IMR-90 (cell line): ENCODE results near the gene AFMID. TPM values are rescaled to one million over a fixed set of nuclear protein-coding genes. Genes with fewer than 3 reads are reported as not detected.
A peak's percentile ranks its signal among the peaks of the same experiment; 100 is the strongest.

ENCODE experiments used
- ATAC-seq: fragments of 200-7000 bp; cut with Tn5 transposase; 2 replicates; pipeline ENCODE4 v1.9.1; 2020; ENCODE audit warnings: low read depth, mild to moderate bottlenecking, moderate library complexity
- BruUV-seq: library from RNA; stranded (reverse); fragments of 400-500 nt; replicated peaks from 2 replicates; lab custom pipeline; 2021; lab: Mats Ljungman, UMichigan
- CTCF ChIA-PET: fragments of 300-600 bp; formaldehyde crosslinking; extraction: SDS; loops from one replicate; lab custom pipeline; 2021; ENCODE audit warnings: antibody characterized with exemption; lab: Yijun Ruan, JAX
- POLR2A ChIA-PET: fragments of 300-600 bp; sonication (Branson Sonifier 250); formaldehyde crosslinking; loops from one replicate; lab custom pipeline; 2022; ENCODE audit warnings: antibody characterized with exemption; ENCODE audit not compliant: unreplicated experiment; lab: Charles Lee
- DNase-seq: peaks from one replicate; pipeline ENCODE4 v3.0.0; 2013
- H2AFZ ChIP-seq: replicated peaks from 2 replicates; pipeline ENCODE3; 2013; ENCODE audit warnings: low read length, mild to moderate bottlenecking; ENCODE audit not compliant: poor library complexity
- H2AK5ac ChIP-seq: 2 replicates; pipeline ENCODE4 v1.6.1; 2013; ENCODE audit warnings: low read depth, low read length, inconsistent platforms
- H2AK9ac ChIP-seq: replicated peaks from 2 replicates; pipeline ENCODE3; 2013; ENCODE audit warnings: mild to moderate bottlenecking, low read depth, low read length, moderate library complexity; ENCODE audit not compliant: poor library complexity
- H2BK120ac ChIP-seq: 2 replicates; pipeline ENCODE4 v1.6.1; 2013; ENCODE audit warnings: low read depth, low read length, inconsistent platforms
- H2BK15ac ChIP-seq: 3 replicates; pipeline ENCODE4 v1.6.1; 2013; ENCODE audit warnings: low read depth, low read length, inconsistent platforms
- H2BK20ac ChIP-seq: 2 replicates; pipeline ENCODE4 v1.6.1; 2013; ENCODE audit warnings: low read depth, mild to moderate bottlenecking, inconsistent platforms, low read length, moderate library complexity
- H2BK5ac ChIP-seq: 2 replicates; pipeline ENCODE4 v1.6.1; 2013; ENCODE audit warnings: mild to moderate bottlenecking, low read depth, low read length, inconsistent platforms; ENCODE audit not compliant: poor library complexity, severe bottlenecking
- H3K14ac ChIP-seq: replicated peaks from 2 replicates; pipeline ENCODE4 v1.6.1; 2013; ENCODE audit warnings: low read depth, low read length, inconsistent platforms
- H3K18ac ChIP-seq: 2 replicates; pipeline ENCODE4 v1.6.1; 2013; ENCODE audit warnings: low read depth, low read length, control low read depth
- H3K23ac ChIP-seq: 2 replicates; pipeline ENCODE4 v1.6.1; 2013; ENCODE audit warnings: low read depth, low read length, inconsistent platforms
- H3K27ac ChIP-seq: 2 replicates; pipeline ENCODE4 v1.5.1; 2013; ENCODE audit warnings: mild to moderate bottlenecking, control low read depth, low read length; ENCODE audit not compliant: insufficient read depth
- H3K27me3 ChIP-seq: 2 replicates; pipeline ENCODE4 v1.6.1; 2013; ENCODE audit warnings: low read length; ENCODE audit not compliant: control insufficient read depth, insufficient read depth
- H3K36me3 ChIP-seq: 2 replicates; pipeline ENCODE4 v1.6.1; 2013; ENCODE audit warnings: low read length, mixed read lengths; ENCODE audit not compliant: control insufficient read depth, insufficient read depth
- H3K4ac ChIP-seq: 2 replicates; pipeline ENCODE4 v1.6.1; 2013; ENCODE audit warnings: low read depth, low read length, inconsistent platforms
- H3K4me1 ChIP-seq: 2 replicates; pipeline ENCODE4 v1.6.1; 2013; ENCODE audit warnings: low read length, mixed read lengths; ENCODE audit not compliant: control insufficient read depth, insufficient read depth
- H3K4me2 ChIP-seq: 2 replicates; pipeline ENCODE4 v1.6.1; 2013; ENCODE audit warnings: low read depth, mild to moderate bottlenecking, control low read depth, low read length, moderate library complexity
- H3K4me3 ChIP-seq: 2 replicates; pipeline ENCODE4 v1.5.1; 2013; ENCODE audit warnings: low read depth, mild to moderate bottlenecking, control low read depth, low read length, moderate library complexity; ENCODE audit not compliant: insufficient read depth
- H3K56ac ChIP-seq: 2 replicates; pipeline ENCODE4 v1.6.1; 2013; ENCODE audit warnings: low read length, inconsistent platforms; ENCODE audit not compliant: insufficient read depth; ENCODE audit errors: extremely low read depth
- H3K79me1 ChIP-seq, 2 experiments: 2 replicates each; pipeline ENCODE4 v1.6.1; 2013; ENCODE audit warnings: low read length in 2 of 2, inconsistent platforms in 1 of 2, low read depth in 1 of 2
- H3K9ac ChIP-seq: 2 replicates; pipeline ENCODE4 v1.6.1; 2013; ENCODE audit warnings: low read depth, low read length, control low read depth
- H3K9me1 ChIP-seq: 2 replicates; pipeline ENCODE4 v1.6.1; 2013; ENCODE audit warnings: low read length, inconsistent platforms; ENCODE audit not compliant: insufficient read depth
- H3K9me3 ChIP-seq: 2 replicates; pipeline ENCODE4 v1.6.1; 2013; ENCODE audit warnings: low read length; ENCODE audit not compliant: control insufficient read depth, insufficient read depth
- H4K20me1 ChIP-seq: 2 replicates; pipeline ENCODE4 v1.6.1; 2013; ENCODE audit warnings: low read length, inconsistent platforms; ENCODE audit not compliant: insufficient read depth
- H4K5ac ChIP-seq: 2 replicates; pipeline ENCODE4 v1.6.1; 2013; ENCODE audit warnings: mild to moderate bottlenecking, low read depth, low read length, control low read depth
- H4K8ac ChIP-seq, 2 experiments: 2 replicates each; pipeline ENCODE4 v1.6.1; 2013; ENCODE audit warnings: low read depth in 2 of 2, low read length in 2 of 2, control low read depth in 1 of 2, inconsistent platforms in 1 of 2
- H4K91ac ChIP-seq: 2 replicates; pipeline ENCODE4 v1.6.1; 2013; ENCODE audit warnings: low read depth, low read length, inconsistent platforms; ENCODE audit not compliant: insufficient read depth
- BHLHE40 ChIP-seq: fragments of 150-350 bp; IDR thresholded peaks from 2 replicates; pipeline ENCODE4 v1.6.1; 2016; ENCODE audit warnings: mild to moderate bottlenecking, low read depth, low read length
- CEBPB ChIP-seq: IDR thresholded peaks from 2 replicates; pipeline ENCODE4 v1.6.1; 2012; ENCODE audit warnings: low read depth, low read length, improper control_type of control experiment
- CHD1 ChIP-seq: IDR thresholded peaks from 2 replicates; pipeline ENCODE4 v1.6.1; 2012; ENCODE audit warnings: low read depth, low read length, improper control_type of control experiment
- CTCF ChIP-seq: conservative IDR thresholded peaks from 2 replicates; pipeline ENCODE4 v1.5.1; 2012; ENCODE audit warnings: mild to moderate bottlenecking, low read depth, low read length, improper control_type of control experiment
- ELK1 ChIP-seq: fragments of 150-350 bp; IDR thresholded peaks from 2 replicates; pipeline ENCODE4 v1.6.1; 2016; ENCODE audit warnings: low read depth, mild to moderate bottlenecking, low read length, moderate library complexity, borderline replicate concordance
- FOS ChIP-seq: fragments of 150-350 bp; IDR thresholded peaks from 2 replicates; pipeline ENCODE4 v1.6.1; 2016; ENCODE audit warnings: low read depth, low read length
- MAFK ChIP-seq: IDR thresholded peaks from 2 replicates; pipeline ENCODE4 v1.6.1; 2012; ENCODE audit warnings: low read depth, low read length, improper control_type of control experiment
- MAZ ChIP-seq: IDR thresholded peaks from 2 replicates; pipeline ENCODE4 v1.6.1; 2012; ENCODE audit warnings: low read depth, mild to moderate bottlenecking, low read length, improper control_type of control experiment, moderate library complexity, borderline replicate concordance
- MXI1 ChIP-seq: IDR thresholded peaks from 2 replicates; pipeline ENCODE4 v1.6.1; 2012; ENCODE audit warnings: low read depth, mild to moderate bottlenecking, low read length, moderate library complexity, borderline replicate concordance
- NFE2L2 ChIP-seq: fragments of 150-350 bp; IDR thresholded peaks from 2 replicates; pipeline ENCODE4 v1.6.1; 2016; ENCODE audit warnings: low read depth, mild to moderate bottlenecking, low read length
- POLR2A ChIP-seq: IDR thresholded peaks from 2 replicates; pipeline ENCODE4 v1.6.1; 2012; ENCODE audit warnings: mild to moderate bottlenecking, low read depth, low read length
- RAD21 ChIP-seq: IDR thresholded peaks from 2 replicates; pipeline ENCODE4 v1.6.1; 2012; ENCODE audit warnings: low read length, improper control_type of control experiment
- RCOR1 ChIP-seq: IDR thresholded peaks from 2 replicates; pipeline ENCODE4 v1.6.1; 2012; ENCODE audit warnings: mild to moderate bottlenecking, low read length, improper control_type of control experiment; ENCODE audit not compliant: insufficient replicate concordance
- RFX5 ChIP-seq: IDR thresholded peaks from 2 replicates; pipeline ENCODE4 v1.8.0; 2012; ENCODE audit warnings: low read depth, mild to moderate bottlenecking, low read length, moderate library complexity
- SMC3 ChIP-seq: fragments of 150-350 bp; IDR thresholded peaks from 2 replicates; pipeline ENCODE4 v1.6.1; 2016; ENCODE audit warnings: low read depth, mild to moderate bottlenecking, antibody characterized with exemption, low read length, moderate library complexity
- USF2 ChIP-seq: fragments of 150-350 bp; IDR thresholded peaks from 2 replicates; pipeline ENCODE4 v1.6.1; 2017; ENCODE audit warnings: mild to moderate bottlenecking, antibody characterized with exemption, low read length, low read depth
- WGBS, 2 experiments: methylation state at CpG; one replicate each; pipeline versions ENCODE4 v1.1.5 to v1.1.7; 2013; ENCODE audit warnings: missing lambda C conversion rate in 2 of 2; ENCODE audit not compliant: insufficient read length in 1 of 2; ENCODE audit errors: extremely low coverage in 2 of 2; 5-methylcytosine and 5-hydroxymethylcytosine counted together
- dilution Hi-C: fragments of 300-500 bp; cut with HindIII; formaldehyde crosslinking; loops from one replicate; pipeline ENCODE4 v1.14.3; 2018; ENCODE audit warnings: low sequenced_read_pairs; ENCODE audit not compliant: unreplicated experiment
- in situ Hi-C: fragments of 300-500 bp; cut with MboI; formaldehyde crosslinking; loops from 3 replicates; pipeline ENCODE4 v1.14.3; 2019; ENCODE audit warnings: low sequenced_read_pairs, inconsistent platforms, mixed read lengths
- intact Hi-C: fragments of 100-400 bp; cut with micrococcal nuclease; formaldehyde crosslinking; loops from 2 replicates; pipeline ENCODE4 v1.10.0; 2022
- polyA plus RNA-seq, 3 experiments: library from polyadenylated mRNA; depleted of rRNA; stranded (reverse); fragments of >200 nt; gene quantifications; 2 replicates each; pipeline ENCODE4 v1.2.3, GENCODE V29; 2012; ENCODE audit warnings: low replicate concordance in 1 of 3
- total RNA-seq: library from RNA; depleted of rRNA; stranded (reverse); fragments of >200 nt; gene quantifications from 2 replicates; pipeline ENCODE4 v1.2.3, GENCODE V29; 2012

AFMID gene
- total and polyA plus RNA-seq, 2 of the 4 experiments (the other 2 are of a cell fraction) = 41.0 to 65.1 TPM

GRCh38 chr17:78252111-78252634, 65.0 kb downstream of the AFMID start:
- Histone ChIP-seq H4K5ac (no peak overlapping the region), H2BK20ac (no peak overlapping the region), H3K9me1 (0 out of 2 replicates have a peak, but pooled peaks cover 6% of the 10 kb centered on the region), H2AFZ (no peak overlapping the region), H3K4me3 (no peak overlapping the region), H4K91ac (no peak overlapping the region), H4K8ac (no peak overlapping the region), H2BK5ac (no peak overlapping the region), H3K18ac (no peak overlapping the region), H3K9ac (no peak overlapping the region), H3K4me1 (peaks cover 6% of the 10 kb centered on the region), H3K23ac (no peak overlapping the region), H3K4me2 (no peak overlapping the region), H2AK9ac (peak overlapping the region; percentile 42), H2BK120ac (no peak overlapping the region), H3K56ac (no peak overlapping the region), H3K14ac (no peak overlapping the region), H3K36me3 (no peaks in the 10 kb centered on the region), H3K27ac (no peak overlapping the region), H3K4ac (no peak overlapping the region), H2AK5ac (no peak overlapping the region), H2BK15ac (no peak overlapping the region), H3K9me3 (no peaks in the 10 kb centered on the region), H3K79me1 (peaks cover 0 to 4% of the 10 kb centered on the region in 2 experiments; a peak in 1 of 4 replicates), H3K27me3 (peaks cover 3% of the 10 kb centered on the region; the same call in 1 of the 2 replicates), H4K20me1 (no peaks in the 10 kb centered on the region)
- intact Hi-C loops (loop anchor here (10.0 kb wide), 1 partner anchor 453 kb away; no protein-coding TSS in a partner anchor), in situ Hi-C loops (no loop called here), dilution Hi-C loops (no loop called here)
- ATAC-seq = no peak
- no TSS peak for BruUV-seq
- ChIA-PET CTCF (interaction anchor here (1.5 kb wide), 1 partner anchor 456 kb away, joined by 5 read pairs; no protein-coding TSS in a partner anchor), POLR2A (no interaction called here)
- WGBS, 2 experiments = 92% methylated on average over 7 of the region's 12 CpGs; no CpG with 5 or more reads in 1 of the 2 experiments
- TF ChIP-seq MXI1 (no peak), BHLHE40 (no peak), FOS (no peak), ELK1 (no peak), RAD21 (no peak), MAZ (no peak), SMC3 (no peak), CTCF (no peak), CEBPB (no peak), RFX5 (no peak), CHD1 (no peak), USF2 (no peak), RCOR1 (no peak), POLR2A (no peak), MAFK (no peak), NFE2L2 (no peak)
- no peak for DNase-seq
